Measurements from ENCODE around the gene CCDC92.

GRCh38 chr12:124010687-124011086 is 38.1 kb upstream of the CCDC92 start:
- TF ChIP-seq CTCF (IDR thresholded peaks at IDR 0.05; ENCODE audit: poor library complexity) (no peak), EZH2 (IDR thresholded peaks at IDR 0.05; ENCODE audit: borderline replicate concordance) (no peak), EZH2phosphoT487 (IDR thresholded peaks at IDR 0.05; ENCODE audit: low read depth, severe bottlenecking, unreplicated experiment) (no peak)

Measured in hepatocyte (in vitro differentiated cells).